H9 (cell line): ENCODE data around the gene OR5I1. TPM values are rescaled to one million over a fixed set of nuclear protein-coding genes. Genes with fewer than 3 reads are reported as not detected.

Source experiments
- DNase-seq: peaks from one replicate; pipeline ENCODE4 v3.0.0-alpha.2; 2017
- H2AFZ ChIP-seq: one replicate; pipeline ENCODE4 v1.6.1; 2013; ENCODE audit warnings: mild to moderate bottlenecking, low read length, control low read depth, moderate library complexity
- H2AK5ac ChIP-seq: 2 replicates; pipeline ENCODE4 v1.6.1; 2013; ENCODE audit warnings: low read length, control low read depth, mixed read lengths; ENCODE audit not compliant: insufficient read length
- H2BK120ac ChIP-seq: one replicate; pipeline ENCODE4 v1.6.1; 2013; ENCODE audit warnings: low read depth, mild to moderate bottlenecking, low read length, control low read depth, inconsistent platforms; ENCODE audit not compliant: poor library complexity, severe bottlenecking
- H2BK12ac ChIP-seq: 2 replicates; pipeline ENCODE4 v1.6.1; 2013; ENCODE audit warnings: low read length, control low read depth, mixed read lengths, low read depth; ENCODE audit not compliant: insufficient read length
- H2BK15ac ChIP-seq: 2 replicates; pipeline ENCODE4 v1.6.1; 2013; ENCODE audit warnings: low read depth, low read length, control low read depth
- H2BK20ac ChIP-seq: one replicate; pipeline ENCODE4 v1.6.1; 2013; ENCODE audit warnings: low read depth, mild to moderate bottlenecking, low read length, control low read depth, inconsistent platforms; ENCODE audit not compliant: poor library complexity, severe bottlenecking
- H2BK5ac ChIP-seq: 2 replicates; pipeline ENCODE4 v1.6.1; 2013; ENCODE audit warnings: low read length, control low read depth, mixed read lengths; ENCODE audit not compliant: insufficient read length
- H3K14ac ChIP-seq: 2 replicates; pipeline ENCODE4 v1.6.1; 2013; ENCODE audit warnings: low read length, control low read depth; ENCODE audit not compliant: insufficient read depth
- H3K18ac ChIP-seq: 2 replicates; pipeline ENCODE4 v1.6.1; 2013; ENCODE audit warnings: low read depth, mild to moderate bottlenecking, mixed read lengths, low read length, control low read depth; ENCODE audit not compliant: insufficient read length
- H3K23ac ChIP-seq: 2 replicates; pipeline ENCODE4 v1.6.1; 2013; ENCODE audit warnings: low read length, control low read depth, mixed read lengths, low read depth; ENCODE audit not compliant: insufficient read length
- H3K23me2 ChIP-seq: 2 replicates; pipeline ENCODE4 v1.6.1; 2013; ENCODE audit warnings: low read depth, mild to moderate bottlenecking, mixed read lengths, low read length, control low read depth; ENCODE audit not compliant: insufficient read length, poor library complexity, severe bottlenecking
- H3K27ac ChIP-seq: 2 replicates; pipeline ENCODE4 v1.5.1; 2013; ENCODE audit warnings: low read length, control low read depth, mixed read lengths, low read depth; ENCODE audit not compliant: insufficient read length
- H3K27me3 ChIP-seq: 2 replicates; pipeline ENCODE4 v1.6.1; 2013; ENCODE audit warnings: low read length, control low read depth, inconsistent platforms; ENCODE audit not compliant: insufficient read depth
- H3K4ac ChIP-seq: 2 replicates; pipeline ENCODE4 v1.6.1; 2013; ENCODE audit warnings: low read depth, mild to moderate bottlenecking, control low read depth, inconsistent platforms, low read length, moderate library complexity
- H3K4me1 ChIP-seq: 2 replicates; pipeline ENCODE4 v1.6.1; 2013; ENCODE audit warnings: low read length, control low read depth, inconsistent platforms; ENCODE audit not compliant: insufficient read depth
- H3K4me2 ChIP-seq: 2 replicates; pipeline ENCODE4 v1.6.1; 2013; ENCODE audit warnings: low read length, control low read depth, mixed read lengths; ENCODE audit not compliant: insufficient read length, insufficient read depth
- H3K56ac ChIP-seq: 2 replicates; pipeline ENCODE4 v1.6.1; 2013; ENCODE audit warnings: low read depth, mild to moderate bottlenecking, mixed read lengths, low read length, control low read depth; ENCODE audit not compliant: insufficient read length
- H3K79me1 ChIP-seq: 2 replicates; pipeline ENCODE4 v1.6.1; 2013; ENCODE audit warnings: low read depth, mild to moderate bottlenecking, moderate library complexity, low read length, control low read depth, inconsistent platforms; ENCODE audit not compliant: insufficient read depth, poor library complexity, severe bottlenecking
- H3K79me2 ChIP-seq: 2 replicates; pipeline ENCODE4 v1.6.1; 2013; ENCODE audit warnings: low read length, control low read depth, inconsistent platforms; ENCODE audit not compliant: insufficient read depth
- H3K9ac ChIP-seq: 2 replicates; pipeline ENCODE4 v1.6.1; 2013; ENCODE audit warnings: low read length, control low read depth, mixed read lengths; ENCODE audit not compliant: insufficient read length; ENCODE audit errors: extremely low read depth
- H3K9me3 ChIP-seq: one replicate; pipeline ENCODE4 v1.6.1; 2013; ENCODE audit warnings: low read depth, low read length, inconsistent platforms; ENCODE audit not compliant: control insufficient read depth
- H3T11ph ChIP-seq: one replicate; pipeline ENCODE4 v1.6.1; 2013; ENCODE audit warnings: mild to moderate bottlenecking, low read length, control low read depth, inconsistent platforms
- H4K20me1 ChIP-seq: one replicate; pipeline ENCODE4 v1.6.1; 2013; ENCODE audit not compliant: control insufficient read depth, insufficient read length, insufficient read depth
- H4K5ac ChIP-seq: 2 replicates; pipeline ENCODE4 v1.6.1; 2013; ENCODE audit warnings: low read depth, mild to moderate bottlenecking, mixed read lengths, low read length, control low read depth; ENCODE audit not compliant: insufficient read length
- H4K8ac ChIP-seq: replicated peaks from 2 replicates; pipeline ENCODE4 v1.6.1; 2013; ENCODE audit warnings: low read length, control low read depth, mixed read lengths, low read depth; ENCODE audit not compliant: insufficient read length
- H4K91ac ChIP-seq: 2 replicates; pipeline ENCODE4 v1.6.1; 2013; ENCODE audit warnings: low read depth, mild to moderate bottlenecking, moderate library complexity, mixed read lengths, low read length, control low read depth; ENCODE audit not compliant: insufficient read length
- H3K27ac Mint-ChIP-seq, 3 experiments: 2 replicates in 2 of 3; 3 replicates in 1 of 3; pipeline ENCODE4 v1.8.0; 2020 to 2021; ENCODE audit warnings: mixed read lengths in 3 of 3, mild to moderate bottlenecking in 1 of 3, moderate library complexity in 1 of 3
- H3K27me3 Mint-ChIP-seq: 2 replicates; pipeline ENCODE4 v1.8.0; 2021; ENCODE audit warnings: low read depth, mild to moderate bottlenecking, moderate library complexity, mixed read lengths
- H3K36me3 Mint-ChIP-seq, 3 experiments: 2 replicates in 2 of 3; 3 replicates in 1 of 3; pipeline ENCODE4 v1.8.0; 2020 to 2021; ENCODE audit warnings: low read depth in 3 of 3, mixed read lengths in 3 of 3; ENCODE audit not compliant: insufficient read depth in 1 of 3
- H3K4me1 Mint-ChIP-seq, 2 experiments: 2 replicates each; pipeline ENCODE4 v1.8.0; 2020; ENCODE audit warnings: mixed read lengths in 2 of 2
- H3K4me3 Mint-ChIP-seq, 2 experiments: 2 replicates in 1 of 2; 3 replicates in 1 of 2; pipeline ENCODE4 v1.8.0; 2020 to 2021; ENCODE audit warnings: mild to moderate bottlenecking in 2 of 2, mixed read lengths in 2 of 2, moderate library complexity in 1 of 2
- H3K9me3 Mint-ChIP-seq, 2 experiments: 2 replicates in 1 of 2; 3 replicates in 1 of 2; pipeline ENCODE4 v1.8.0; 2020; ENCODE audit warnings: mild to moderate bottlenecking in 2 of 2, mixed read lengths in 2 of 2, moderate library complexity in 1 of 2
- WGBS: extraction: QIAGEN DNeasy Blood & Tissue Kit; methylation state at CpG from one replicate; pipeline ENCODE4 v1.1.7; 2013; ENCODE audit warnings: missing lambda C conversion rate, low lambda C conversion rate, mixed read lengths; ENCODE audit not compliant: insufficient read length; ENCODE audit errors: extremely low coverage; 5-methylcytosine and 5-hydroxymethylcytosine counted together
- total RNA-seq: library from RNA; stranded (reverse); gene quantifications from 2 replicates; pipeline ENCODE4 v1.2.1, GENCODE V29; 2021
- TF ChIP-seq, protein P1 (sequence below): fragments of 200-600 bp; sonication (generic); conservative IDR thresholded peaks from 3 replicates; pipeline ENCODE4 v1.8.0; 2021; ENCODE audit warnings: antibody characterized with exemption, mild to moderate bottlenecking

The OR5I1 gene
- total RNA-seq, 1 experiment from 2014 or later = not detected

DNA sequence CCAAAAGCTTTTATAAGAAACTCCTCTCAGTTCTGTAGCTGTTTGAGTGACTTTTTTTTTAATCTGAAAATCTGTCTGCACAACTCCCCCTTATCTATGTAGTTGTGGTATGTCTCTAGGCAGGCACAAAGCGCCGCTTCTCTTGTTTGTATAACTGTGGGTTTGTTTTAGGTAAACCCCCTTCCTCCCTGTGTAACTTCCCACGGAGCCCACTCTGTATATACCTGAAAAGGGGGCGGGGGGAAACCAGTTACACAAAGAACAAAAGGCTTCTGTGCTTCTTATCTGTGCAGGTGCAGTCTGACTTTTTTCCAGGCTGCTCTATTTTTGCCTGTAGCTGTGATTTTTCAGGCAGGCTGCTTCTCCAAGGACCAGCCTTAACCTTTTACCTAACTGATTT lies 20.3 kb upstream of the OR5I1 start:
- Histone ChIP-seq H2BK12ac (no peak overlapping the region), H3K9me3 (peaks cover 6% of the 10 kb centered on the region), H3K23me2 (no peaks in the 10 kb centered on the region), H2BK120ac (no peak overlapping the region), H2BK20ac (no peak overlapping the region), H3K79me1 (no peaks in the 10 kb centered on the region), H3K27me3 (no peaks in the 10 kb centered on the region), H3K18ac (no peak overlapping the region), H2AK5ac (no peak overlapping the region), H2AFZ (no peak overlapping the region), H3K14ac (no peak overlapping the region), H4K5ac (no peak overlapping the region), H3K9ac (no peak overlapping the region), H3K79me2 (no peaks in the 10 kb centered on the region), H4K91ac (no peak overlapping the region), H3K4me2 (no peak overlapping the region), H3K27ac (no peak overlapping the region), H3T11ph (no peak overlapping the region), H3K4ac (no peak overlapping the region), H4K8ac (no peak overlapping the region), H3K23ac (no peak overlapping the region), H4K20me1 (no peaks in the 10 kb centered on the region), H2BK15ac (no peak overlapping the region), H3K56ac (no peak overlapping the region), H2BK5ac (no peak overlapping the region), H3K4me1 (no peaks in the 10 kb centered on the region)
- TF ChIP-seq, protein P1, sequence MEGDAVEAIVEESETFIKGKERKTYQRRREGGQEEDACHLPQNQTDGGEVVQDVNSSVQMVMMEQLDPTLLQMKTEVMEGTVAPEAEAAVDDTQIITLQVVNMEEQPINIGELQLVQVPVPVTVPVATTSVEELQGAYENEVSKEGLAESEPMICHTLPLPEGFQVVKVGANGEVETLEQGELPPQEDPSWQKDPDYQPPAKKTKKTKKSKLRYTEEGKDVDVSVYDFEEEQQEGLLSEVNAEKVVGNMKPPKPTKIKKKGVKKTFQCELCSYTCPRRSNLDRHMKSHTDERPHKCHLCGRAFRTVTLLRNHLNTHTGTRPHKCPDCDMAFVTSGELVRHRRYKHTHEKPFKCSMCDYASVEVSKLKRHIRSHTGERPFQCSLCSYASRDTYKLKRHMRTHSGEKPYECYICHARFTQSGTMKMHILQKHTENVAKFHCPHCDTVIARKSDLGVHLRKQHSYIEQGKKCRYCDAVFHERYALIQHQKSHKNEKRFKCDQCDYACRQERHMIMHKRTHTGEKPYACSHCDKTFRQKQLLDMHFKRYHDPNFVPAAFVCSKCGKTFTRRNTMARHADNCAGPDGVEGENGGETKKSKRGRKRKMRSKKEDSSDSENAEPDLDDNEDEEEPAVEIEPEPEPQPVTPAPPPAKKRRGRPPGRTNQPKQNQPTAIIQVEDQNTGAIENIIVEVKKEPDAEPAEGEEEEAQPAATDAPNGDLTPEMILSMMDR = no peak
- Mint-ChIP-seq H3K4me1 (no peaks in the 10 kb centered on the region), H3K27ac (no peak overlapping the region; a peak in 1 of 7 replicates), H3K4me3 (no peak overlapping the region), H3K9me3 (peaks cover 11 to 23% of the 10 kb centered on the region in 2 experiments), H3K36me3 (peaks cover 0 to 13% (median 3%) of the 10 kb centered on the region in 3 experiments; a peak in 3 of 7 replicates), H3K27me3 (no peaks in the 10 kb centered on the region)
- DNase-seq = no peak
- no CpG with 5 or more reads among the region's 4 CpGs for WGBS
